HT1080 (cell line): ENCODE data around the gene CPLX1. TPM values are rescaled to one million over a fixed set of nuclear protein-coding genes. Genes with fewer than 3 reads are reported as not detected.

ENCODE experiments used
- DNase-seq: peaks from one replicate; pipeline ENCODE4 v3.0.0-alpha.2; 2015; ENCODE audit warnings: low read depth
- polyA plus RNA-seq, 2 experiments: library from polyadenylated mRNA; depleted of rRNA; stranded (reverse); fragments of >200 nt; gene quantifications; 2 replicates each; pipeline ENCODE4 v1.2.3, GENCODE V29; 2015
- total RNA-seq: library from RNA; depleted of rRNA; stranded (reverse); fragments of >200 nt; shearing (Covaris generic); gene quantifications from 2 replicates; pipeline ENCODE4 v1.2.3, GENCODE V29; 2014; rRNA removed

Gene CPLX1
- not detected in 2 replicates for total RNA-seq
- polyA plus RNA-seq (2015; cell fraction: cytosol; rRNA removed): 0.21 and 0.52 TPM in 2 replicates
- polyA plus RNA-seq (2015; cell fraction: nucleus; rRNA removed): 0.27 and 0.29 TPM in 2 replicates

DNA sequence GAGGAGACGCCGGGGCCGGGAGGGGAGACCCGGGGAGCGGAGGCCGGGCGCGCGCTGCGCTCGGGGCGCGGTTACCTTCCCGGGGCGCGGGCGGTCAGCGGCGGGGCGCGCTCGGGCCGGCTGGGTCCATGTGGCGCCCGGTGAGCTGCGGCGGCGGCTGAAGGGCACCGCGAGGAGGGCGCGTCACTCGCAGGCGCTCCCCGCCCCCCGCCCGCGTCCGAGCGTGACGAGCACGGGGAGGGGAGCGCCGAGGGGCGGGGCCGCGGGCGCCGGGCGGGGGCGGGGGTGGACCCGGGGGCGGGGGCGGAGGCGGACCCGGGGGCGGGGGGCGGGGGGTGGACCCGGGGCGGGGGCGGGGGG, at the start of gene CPLX1:
TSS of gene CPLX1 (minus strand) at position 159 of the 360 bp plus-strand sequence. CDS start 1,607 bp downstream, outside the sequence.
- no peak for DNase-seq

GRCh38 chr4:874971-875817, 49.3 kb upstream of the CPLX1 start:
- no peak for DNase-seq

- no peak for DNase-seq
Measured at GRCh38 chr4:874056-874455, 48.1 kb upstream of the CPLX1 start.

GRCh38 chr4:872241-872981, 46.5 kb upstream of the CPLX1 start:
- no peak for DNase-seq

GRCh38 chr4:871484-871883, 45.6 kb upstream of the CPLX1 start:
- DNase-seq: no peak

DNA sequence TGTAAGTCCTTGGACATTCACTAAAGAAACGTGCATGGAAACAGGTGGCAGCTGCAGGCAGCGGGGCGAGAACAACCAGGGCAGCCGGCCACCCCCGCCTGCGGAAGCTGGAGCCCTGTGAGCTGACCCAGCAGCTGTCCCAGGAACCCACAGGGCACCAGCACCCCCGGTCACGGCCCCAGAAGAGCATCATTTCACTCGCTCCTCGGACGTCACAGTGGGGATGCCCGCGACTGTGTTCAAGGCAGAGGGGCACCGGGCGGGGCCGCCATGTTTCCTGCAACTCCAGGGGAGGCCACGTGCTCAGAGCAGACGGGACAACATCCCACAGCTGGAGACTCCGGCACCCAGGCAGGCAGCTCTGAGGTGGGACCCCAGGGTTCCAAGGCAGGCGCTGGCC, 45.0 kb upstream of the CPLX1 start:
- no peak for DNase-seq

GRCh38 chr4:869776-870175, 43.8 kb upstream of the CPLX1 start:
- no peak for DNase-seq

- DNase-seq: no peak
Measured at GRCh38 chr4:868421-868820, 42.5 kb upstream of the CPLX1 start.

- DNase-seq: no peak
Measured at GRCh38 chr4:867526-868250, 41.8 kb upstream of the CPLX1 start.

DNA sequence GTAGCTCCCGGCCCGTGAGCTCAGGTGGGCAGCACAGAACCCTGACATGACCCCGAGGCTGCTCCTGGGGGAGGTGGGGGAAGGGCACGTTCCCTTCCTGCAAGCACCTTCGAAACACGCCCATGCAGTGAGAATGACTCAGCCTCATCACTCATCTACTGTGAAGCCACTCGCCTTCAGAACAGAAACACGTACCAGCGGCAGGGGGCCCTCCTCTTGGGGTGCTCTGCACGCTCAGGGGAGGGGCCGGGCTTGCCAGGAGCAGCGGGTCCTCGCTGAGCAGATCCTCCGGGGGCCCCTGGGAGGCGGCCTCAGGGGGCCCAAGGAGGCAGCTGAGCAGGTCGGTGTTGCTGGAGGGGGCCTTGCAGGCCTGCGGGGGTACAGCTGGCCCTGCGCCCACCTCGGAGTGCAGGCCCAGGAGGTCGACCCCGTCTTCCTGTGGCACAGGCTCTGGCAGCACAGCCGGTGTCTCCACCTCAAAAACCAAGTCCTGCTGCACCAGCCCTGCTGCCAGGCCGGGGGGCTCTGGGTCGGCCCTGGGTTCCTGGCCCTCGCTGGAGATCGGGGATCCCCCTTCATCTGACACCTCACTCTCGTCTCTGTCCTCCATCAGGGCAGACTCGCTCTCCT, 40.9 kb upstream of the CPLX1 start:
- DNase-seq: no peak

DNA sequence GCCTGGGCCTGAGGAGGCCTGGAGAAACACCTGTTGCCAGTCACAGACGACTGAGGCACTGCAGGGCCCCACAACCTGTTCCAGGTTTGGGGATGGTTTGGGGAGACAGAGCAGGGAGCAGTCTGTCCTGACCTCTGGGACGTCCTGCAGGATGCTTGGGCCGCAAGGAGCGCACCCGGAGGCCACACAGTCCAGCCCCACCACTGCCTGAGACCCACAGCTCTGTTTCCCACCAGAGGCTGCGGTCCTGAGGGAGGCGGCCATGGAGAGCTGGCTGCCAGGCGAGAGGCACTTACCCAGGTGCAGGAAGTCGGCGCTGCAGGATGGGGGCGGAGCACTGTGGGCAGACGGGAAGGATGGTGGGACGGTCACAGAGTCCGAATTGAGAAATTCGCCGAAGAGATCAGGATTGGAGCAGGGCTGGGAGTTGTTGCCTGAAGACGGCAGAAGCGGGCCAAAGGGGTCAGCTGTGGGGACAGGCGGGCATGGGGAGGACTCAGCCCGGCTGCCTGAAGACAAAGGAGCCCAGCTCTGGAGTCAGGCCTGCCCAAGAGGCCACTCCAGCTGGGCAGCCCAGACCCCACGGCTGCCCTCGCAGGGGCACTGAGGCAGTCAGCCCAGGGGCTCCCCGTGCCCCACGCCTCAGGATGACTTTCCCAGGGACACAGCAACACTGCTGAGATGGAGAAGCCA, 40.3 kb upstream of the CPLX1 start:
- DNase-seq: no peak

DNA sequence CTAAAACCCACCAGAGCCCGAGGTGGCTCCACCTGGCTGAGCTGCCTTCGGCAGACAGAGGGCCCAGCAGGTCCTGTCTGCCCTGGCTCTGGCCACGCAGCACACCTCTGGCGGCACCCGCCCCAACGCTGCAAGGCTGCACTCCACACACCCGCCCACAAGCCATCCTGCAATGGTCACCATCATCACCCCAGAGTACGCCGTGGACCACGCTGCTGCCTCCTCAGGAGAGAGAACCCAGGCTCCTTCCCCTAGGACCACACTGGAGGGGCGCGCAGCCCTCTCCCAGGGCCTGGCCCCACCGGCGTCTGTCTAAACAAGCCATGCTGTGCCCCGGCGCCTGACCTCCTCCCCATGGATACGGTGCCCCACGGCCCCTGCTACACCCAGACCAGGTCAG, 39.6 kb upstream of the CPLX1 start:
- no peak for DNase-seq

DNA sequence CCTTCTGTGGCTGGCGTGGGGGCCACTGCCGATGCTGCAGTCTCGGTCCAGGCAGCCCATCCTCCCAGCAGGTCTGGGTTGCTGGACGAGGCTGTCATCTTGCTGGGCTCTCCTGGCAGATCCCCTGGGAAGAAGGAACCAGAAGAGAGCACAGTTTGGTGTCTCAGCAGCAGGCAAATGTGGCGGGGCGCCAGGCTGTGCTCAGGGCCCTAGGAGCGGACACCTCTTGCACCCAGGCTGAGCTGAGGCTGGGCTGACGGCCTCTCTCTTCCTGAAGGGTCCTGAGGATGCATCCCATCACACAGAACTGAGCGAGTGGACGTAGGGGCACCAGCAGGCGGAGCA, 39.2 kb upstream of the CPLX1 start:
- no peak for DNase-seq

DNA sequence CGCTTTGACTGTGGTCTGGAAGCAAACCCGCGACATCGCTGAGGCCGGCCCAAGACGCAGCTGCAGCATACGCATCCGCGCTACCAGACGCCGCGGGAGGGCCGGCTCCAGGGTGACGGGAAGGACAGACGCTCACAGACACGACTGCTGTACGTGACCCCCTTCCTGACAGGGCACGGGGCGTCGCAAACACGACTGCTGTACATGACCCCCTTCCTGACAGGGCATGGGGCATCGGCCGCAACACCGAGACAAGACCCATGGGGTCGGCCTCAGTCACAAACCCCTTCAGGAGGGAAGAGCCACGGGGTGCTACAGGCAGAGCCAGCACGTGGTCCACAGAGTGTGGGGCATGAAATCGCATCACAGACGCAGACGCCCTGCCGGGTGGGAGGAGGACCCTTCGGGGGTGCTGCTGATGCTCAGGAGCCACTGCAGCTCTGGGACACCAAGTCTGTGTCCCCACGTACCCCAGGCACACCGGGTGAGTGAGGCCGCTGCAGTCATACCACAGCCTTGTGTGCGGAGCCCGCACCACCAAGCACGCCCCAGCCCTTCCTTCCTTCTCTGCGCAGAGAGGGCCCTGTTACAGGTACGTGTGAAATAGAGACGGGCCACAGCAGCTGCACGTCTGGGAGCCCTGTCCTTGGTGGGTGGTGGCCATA, 38.7 kb upstream of the CPLX1 start:
- DNase-seq: no peak

DNA sequence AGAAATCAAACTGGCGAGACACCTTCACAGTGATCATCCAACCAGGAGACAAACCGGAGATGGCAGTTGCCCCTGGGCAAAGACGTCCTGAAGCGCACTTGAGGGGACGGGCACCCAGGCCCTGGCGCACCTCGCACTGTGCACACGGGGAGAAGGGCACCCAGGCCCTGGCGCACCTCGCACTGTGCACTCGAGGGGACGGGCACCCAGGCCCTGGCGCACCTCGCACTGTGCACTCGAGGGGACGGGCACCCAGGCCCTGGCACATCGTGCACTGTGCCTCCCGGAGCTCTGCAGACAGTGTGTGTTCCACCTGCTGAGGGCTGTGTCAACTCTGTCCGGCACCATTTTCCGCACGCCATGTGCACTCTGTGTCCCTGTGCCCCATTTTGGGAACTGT, 34.6 kb upstream of the CPLX1 start:
- DNase-seq: no peak

- DNase-seq: no peak
Measured at GRCh38 chr4:859496-859895, 33.6 kb upstream of the CPLX1 start.

GRCh38 chr4:858831-859451, 33.0 kb upstream of the CPLX1 start:
- DNase-seq: no peak

DNA sequence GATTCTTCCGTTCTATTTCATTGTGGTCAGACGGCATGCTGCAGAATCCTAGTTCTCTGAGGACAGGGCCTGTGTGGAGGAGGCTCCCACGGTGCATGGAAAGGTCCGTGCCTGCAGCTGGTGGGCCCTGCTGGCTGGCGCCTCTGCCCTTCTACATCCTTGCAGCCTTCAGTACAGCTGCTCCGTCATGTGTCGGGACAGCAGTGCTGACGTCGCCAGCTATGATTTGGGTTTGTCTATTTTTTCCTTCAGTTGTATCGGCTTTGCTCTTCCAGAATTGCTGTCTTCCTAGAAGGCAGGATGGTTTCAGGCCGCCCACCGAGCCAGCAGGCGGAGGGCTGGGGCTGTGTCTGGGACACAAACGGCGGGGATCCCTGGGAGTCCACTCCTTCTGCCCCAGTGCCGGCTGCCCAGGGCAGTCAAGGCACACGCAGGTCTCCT, 32.1 kb upstream of the CPLX1 start:
- DNase-seq: no peak

GRCh38 chr4:857461-857860, 31.5 kb upstream of the CPLX1 start:
- no peak for DNase-seq
